SK-N-SH (cell line): ENCODE results near the gene EIF5. TPM values are rescaled to one million over a fixed set of nuclear protein-coding genes. Genes with fewer than 3 reads are reported as not detected.

Experiments used
- CTCF ChIA-PET: fragments of 300-600, 350-600 bp; formaldehyde crosslinking; extraction: SDS; loops from one replicate; lab custom pipeline; 2021; lab: Yijun Ruan, JAX
- POLR2A ChIA-PET: fragments of 350-600 bp; sonication (Branson Sonifier 250); formaldehyde crosslinking; extraction: SDS; loops from one replicate; lab custom pipeline; 2020; ENCODE audit warnings: antibody characterized with exemption, inconsistent platforms; lab: Yijun Ruan, JAX
- DNase-seq: peaks from one replicate; pipeline ENCODE4 v3.0.0; 2012
- H2AFZ ChIP-seq: fragments of 200-600 bp; sonication (generic); 2 replicates; pipeline ENCODE4 v1.8.1; 2016; ENCODE audit warnings: antibody characterized with exemption, mild to moderate bottlenecking, low read depth
- H3F3A ChIP-seq: fragments of 200-600 bp; sonication (generic); replicated peaks from 2 replicates; pipeline ENCODE3; 2016; ENCODE audit warnings: antibody characterized with exemption, mild to moderate bottlenecking; ENCODE audit not compliant: insufficient read depth
- H3K27ac ChIP-seq, 2 experiments: fragments of 200-500 bp in 1 of 2; fragments of 200-600 bp in 1 of 2; sonication (Bioruptor generic) in 1 of 2; sonication (generic), shearing (Covaris generic) in 1 of 2; 2 replicates each; pipeline versions ENCODE4 v1.5.1 to v1.6.1; 2014 to 2016; ENCODE audit warnings: low read depth in 2 of 2, inconsistent platforms in 1 of 2, low read length in 1 of 2, mild to moderate bottlenecking in 1 of 2, mixed read lengths in 1 of 2
- H3K27me3 ChIP-seq: fragments of 200-600 bp; sonication (generic), shearing (Covaris generic); 2 replicates; pipeline ENCODE4 v1.6.1; 2016; ENCODE audit warnings: mixed run types; ENCODE audit not compliant: insufficient read depth
- H3K36me3 ChIP-seq, 2 experiments: fragments of 200-500 bp in 1 of 2; fragments of 200-600 bp in 1 of 2; sonication (Bioruptor generic) in 1 of 2; sonication (generic) in 1 of 2; replicated peaks in 1 of 2; 2 replicates each; pipeline versions ENCODE3 to v1.5.1; 2014 to 2016; ENCODE audit warnings: low read length in 1 of 2, mild to moderate bottlenecking in 1 of 2; ENCODE audit not compliant: insufficient read depth in 2 of 2, control insufficient read depth in 1 of 2
- H3K4me1 ChIP-seq, 2 experiments: fragments of 200-500 bp in 1 of 2; fragments of 200-600 bp in 1 of 2; sonication (Bioruptor generic) in 1 of 2; sonication (generic), shearing (Covaris generic) in 1 of 2; 2 replicates each; pipeline versions ENCODE4 v1.5.1 to v1.6.1; 2014 to 2016; ENCODE audit warnings: low read depth in 1 of 2, low read length in 1 of 2, mixed run types in 1 of 2; ENCODE audit not compliant: insufficient read depth in 2 of 2, control insufficient read depth in 1 of 2
- H3K4me2 ChIP-seq: fragments of 200-600 bp; sonication (generic), shearing (Covaris generic); 2 replicates; pipeline ENCODE4 v1.6.1; 2017; ENCODE audit warnings: mixed run types
- H3K4me3 ChIP-seq, 2 experiments: fragments of 200-500 bp in 1 of 2; fragments of 200-600 bp in 1 of 2; sonication (Bioruptor generic) in 1 of 2; sonication (generic), shearing (Covaris generic) in 1 of 2; 2 replicates each; pipeline versions ENCODE4 v1.5.1 to v1.8.1; 2014 to 2016; ENCODE audit warnings: low read depth in 2 of 2, inconsistent platforms in 1 of 2, low read length in 1 of 2, mild to moderate bottlenecking in 1 of 2, mixed read lengths in 1 of 2, moderate library complexity in 1 of 2
- H3K79me2 ChIP-seq: fragments of 200-600 bp; sonication (generic); 2 replicates; pipeline ENCODE4 v1.8.1; 2017; ENCODE audit warnings: mild to moderate bottlenecking; ENCODE audit not compliant: insufficient read depth
- H3K9ac ChIP-seq: fragments of 200-600 bp; sonication (generic); 2 replicates; pipeline ENCODE4 v1.6.1; 2017; ENCODE audit warnings: mixed run types
- H3K9me2 ChIP-seq: fragments of 200-600 bp; sonication (generic); 2 replicates; pipeline ENCODE4 v1.6.1; 2017; ENCODE audit warnings: mixed run types
- H3K9me3 ChIP-seq: fragments of 200-600 bp; sonication (generic); 2 replicates; pipeline ENCODE4 v1.6.1; 2017; ENCODE audit warnings: mixed run types, mild to moderate bottlenecking, moderate library complexity
- H4K20me1 ChIP-seq: fragments of 200-600 bp; sonication (generic); 2 replicates; pipeline ENCODE4 v1.6.1; 2017; ENCODE audit warnings: mild to moderate bottlenecking, mixed run types; ENCODE audit not compliant: insufficient read depth
- CHD2 ChIP-seq: fragments of 150-350 bp; IDR thresholded peaks from 2 replicates; pipeline ENCODE4 v1.6.1; 2018; ENCODE audit warnings: low read length; ENCODE audit not compliant: partially characterized antibody
- CTCF ChIP-seq: fragments of 200-600 bp; sonication (generic); IDR thresholded peaks from 2 replicates; pipeline ENCODE4 v1.6.1; 2017; ENCODE audit warnings: antibody characterized with exemption, mild to moderate bottlenecking, moderate library complexity
- ELF1 ChIP-seq: IDR thresholded peaks from 2 replicates; pipeline ENCODE4 v1.4.0; 2012
- MAX ChIP-seq: IDR thresholded peaks from 2 replicates; pipeline ENCODE4 v1.4.0; 2012; ENCODE audit warnings: low read depth
- MXI1 ChIP-seq: IDR thresholded peaks from 2 replicates; pipeline ENCODE4 v1.6.1; 2012; ENCODE audit warnings: mild to moderate bottlenecking, low read depth, low read length, improper control_type of control experiment
- NRF1 ChIP-seq: IDR thresholded peaks from 2 replicates; pipeline ENCODE4 v1.6.1; 2012; ENCODE audit warnings: low read depth, mild to moderate bottlenecking, low read length
- REST ChIP-seq: IDR thresholded peaks from 2 replicates; pipeline ENCODE4 v1.6.1; 2012; ENCODE audit warnings: mild to moderate bottlenecking, low read depth, low read length, moderate library complexity
- SIN3A ChIP-seq: IDR thresholded peaks from 2 replicates; pipeline ENCODE4 v1.6.1; 2012; ENCODE audit warnings: low read depth, mild to moderate bottlenecking, low read length, moderate library complexity, borderline replicate concordance
- TCF12 ChIP-seq: IDR thresholded peaks from 2 replicates; pipeline ENCODE4 v1.4.0; 2012
- TEAD4 ChIP-seq: IDR thresholded peaks from 2 replicates; pipeline ENCODE4 v1.4.0; 2012; ENCODE audit warnings: mild to moderate bottlenecking, borderline replicate concordance; ENCODE audit not compliant: insufficient read depth
- USF1 ChIP-seq: IDR thresholded peaks from 2 replicates; pipeline ENCODE4 v1.4.0; 2012; ENCODE audit warnings: low read depth, borderline replicate concordance
- WGBS: methylation state at CpG from one replicate; pipeline ENCODE4 v1.1.6; 2017; ENCODE audit warnings: low lambda C conversion rate; 5-methylcytosine and 5-hydroxymethylcytosine counted together
- polyA plus RNA-seq, 3 experiments: library from polyadenylated mRNA; depleted of rRNA; stranded (reverse); fragments of >200 nt; gene quantifications; 2 replicates each; pipeline ENCODE4 v1.2.3, GENCODE V29; 2012
- TF ChIP-seq, protein P1 (sequence below): IDR thresholded peaks from 2 replicates; pipeline ENCODE4 v1.4.0; 2012; ENCODE audit warnings: low read depth, borderline replicate concordance

Gene EIF5
- polyA plus RNA-seq, 1 of the 3 experiments (the other 2 are of a cell fraction) = 127 TPM

DNA sequence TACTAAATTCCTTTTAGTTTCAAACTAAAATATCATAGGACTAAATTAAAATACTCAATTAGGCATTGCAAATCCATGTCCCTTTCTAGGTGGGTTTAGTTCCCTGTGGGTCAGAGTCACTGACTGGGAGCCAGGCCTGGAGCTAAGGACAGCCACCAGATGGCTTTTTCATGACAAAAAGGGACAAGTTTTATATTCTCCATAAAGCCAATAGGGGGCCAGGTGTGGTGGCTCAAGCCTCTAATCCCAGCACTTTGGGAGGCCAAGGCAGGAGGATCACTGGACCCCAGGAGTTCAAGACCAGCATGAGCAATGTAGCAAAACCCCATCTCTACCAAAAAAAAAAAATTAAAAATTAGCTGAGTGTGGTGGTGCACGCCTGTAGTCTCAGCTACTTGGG is 35.4 kb upstream of the EIF5 start:
- H3K9ac ChIP-seq = no peak overlapping the region

GRCh38 chr14:103301512-103302354 is 32.3 kb upstream of the EIF5 start:
- Histone ChIP-seq H3K9me3 (no peaks in the 10 kb centered on the region), H3K27ac (no peak overlapping the region), H4K20me1 (no peaks in the 10 kb centered on the region), H3F3A (no peaks in the 10 kb centered on the region), H3K4me3 (no peak overlapping the region), H3K36me3 (no peaks in the 10 kb centered on the region), H3K27me3 (no peaks in the 10 kb centered on the region), H3K4me2 (no peak overlapping the region), H3K79me2 (no peaks in the 10 kb centered on the region), H3K4me1 (no peaks in the 10 kb centered on the region), H2AFZ (no peak overlapping the region), H3K9me2 (no peaks in the 10 kb centered on the region), H3K9ac (no peak overlapping the region)
- ChIA-PET POLR2A (no interaction called here), CTCF (interaction anchor here (0.9 to 4.2 kb wide), 2 partner anchors 9 to 197 kb away, joined by 3 to 20 read pairs; no protein-coding TSS in a partner anchor)
- WGBS = 79% methylated on average over 10 of the region's 11 CpGs
- peak; percentile 13 for DNase-seq
- TF ChIP-seq CHD2 (no peak), NRF1 (no peak), USF1 (no peak), ELF1 (no peak), MAX (no peak), REST (no peak)

More for the DNA sequence above, 35.4 kb upstream of the EIF5 start:
- Histone ChIP-seq H2AFZ (no peak overlapping the region), H3K79me2 (no peaks in the 10 kb centered on the region), H3K4me1 (no peaks in the 10 kb centered on the region), H4K20me1 (no peaks in the 10 kb centered on the region), H3K27ac (no peak overlapping the region), H3K4me3 (no peak overlapping the region), H3K4me2 (no peak overlapping the region), H3K9me3 (no peaks in the 10 kb centered on the region), H3F3A (no peaks in the 10 kb centered on the region), H3K9me2 (no peaks in the 10 kb centered on the region), H3K36me3 (no peaks in the 10 kb centered on the region), H3K27me3 (no peaks in the 10 kb centered on the region)
- ChIA-PET CTCF (interaction anchor here (0.6 to 2.1 kb wide), 9 partner anchors 25 to 1527 kb away, joined by 3 to 16 read pairs (median 3); no protein-coding TSS in a partner anchor), POLR2A (no interaction called here)
- 80% methylated on average over 1 of the region's 1 CpG for WGBS
- no peak for TF ChIP-seq CTCF
- no peak for TF ChIP-seq TCF12
- TF ChIP-seq TEAD4 = no peak
- no peak for TF ChIP-seq MXI1
- no peak for TF ChIP-seq CHD2
- no peak for TF ChIP-seq SIN3A
- TF ChIP-seq, protein P1, sequence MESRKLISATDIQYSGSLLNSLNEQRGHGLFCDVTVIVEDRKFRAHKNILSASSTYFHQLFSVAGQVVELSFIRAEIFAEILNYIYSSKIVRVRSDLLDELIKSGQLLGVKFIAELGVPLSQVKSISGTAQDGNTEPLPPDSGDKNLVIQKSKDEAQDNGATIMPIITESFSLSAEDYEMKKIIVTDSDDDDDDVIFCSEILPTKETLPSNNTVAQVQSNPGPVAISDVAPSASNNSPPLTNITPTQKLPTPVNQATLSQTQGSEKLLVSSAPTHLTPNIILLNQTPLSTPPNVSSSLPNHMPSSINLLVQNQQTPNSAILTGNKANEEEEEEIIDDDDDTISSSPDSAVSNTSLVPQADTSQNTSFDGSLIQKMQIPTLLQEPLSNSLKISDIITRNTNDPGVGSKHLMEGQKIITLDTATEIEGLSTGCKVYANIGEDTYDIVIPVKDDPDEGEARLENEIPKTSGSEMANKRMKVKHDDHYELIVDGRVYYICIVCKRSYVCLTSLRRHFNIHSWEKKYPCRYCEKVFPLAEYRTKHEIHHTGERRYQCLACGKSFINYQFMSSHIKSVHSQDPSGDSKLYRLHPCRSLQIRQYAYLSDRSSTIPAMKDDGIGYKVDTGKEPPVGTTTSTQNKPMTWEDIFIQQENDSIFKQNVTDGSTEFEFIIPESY = no peak
- peak; percentile 35 for DNase-seq
